ENCODE data around the gene TMEM175.

Gene TMEM175

GRCh38 chr4:886244-886643 lies 46.0 kb upstream of the TMEM175 start:
- Histone ChIP-seq H3K4me1 (ENCODE audit: insufficient read depth, low read length, poor library complexity, severe bottlenecking) (no peaks in the 10 kb centered on the region), H3K9me2 (replicated peaks; ENCODE audit: low read depth, low read length) (no peaks in the 10 kb centered on the region), H3K4me3 (ENCODE audit: low read length, poor library complexity, severe bottlenecking) (no peak overlapping the region), H3K4me2 (ENCODE audit: low read depth, low read length, poor library complexity, severe bottlenecking) (no peak overlapping the region), H3K9ac (ENCODE audit: low read depth, low read length, poor library complexity, severe bottlenecking) (no peak overlapping the region), H3K9me3 (ENCODE audit: insufficient read depth, low read depth, low read length) (no peaks in the 10 kb centered on the region), H3K79me2 (ENCODE audit: insufficient read depth, low read length) (no peaks in the 10 kb centered on the region), H3F3A (ENCODE audit: low read depth) (no peaks in the 10 kb centered on the region), H4K20me1 (ENCODE audit: insufficient read depth, low read length, poor library complexity, severe bottlenecking) (no peaks in the 10 kb centered on the region), H3K27me3 (ENCODE audit: insufficient read depth, low read length, poor library complexity, severe bottlenecking) (no peaks in the 10 kb centered on the region), H2AFZ (ENCODE audit: low read length) (no peak overlapping the region), H3K36me3 (ENCODE audit: insufficient read depth, low read length) (peaks cover 53% of the 10 kb centered on the region; the same call in 1 of the 2 replicates)
- TF ChIP-seq CTCF (conservative IDR thresholded peaks at IDR 0.05; ENCODE audit: low read length) (no peak), EZH2phosphoT487 (IDR thresholded peaks at IDR 0.05; ENCODE audit: borderline replicate concordance) (no peak)

GRCh38 chr4:887034-887763 lies 45.1 kb upstream of the TMEM175 start:
- H3K4me1 ChIP-seq (ENCODE audit: insufficient read depth, low read length, poor library complexity, severe bottlenecking) = no peaks in the 10 kb centered on the region
- H3K9me3 ChIP-seq (ENCODE audit: insufficient read depth, low read depth, low read length) = no peaks in the 10 kb centered on the region
- H4K20me1 ChIP-seq (ENCODE audit: insufficient read depth, low read length, poor library complexity, severe bottlenecking) = no peaks in the 10 kb centered on the region
- TF ChIP-seq EZH2phosphoT487 (IDR thresholded peaks at IDR 0.05; ENCODE audit: borderline replicate concordance) (no peak), CTCF (conservative IDR thresholded peaks at IDR 0.05; ENCODE audit: low read length) (no peak)
- no peak overlapping the region for H2AFZ ChIP-seq (ENCODE audit: low read length)
- peaks cover 44% of the 10 kb centered on the region; the same call in 1 of the 2 replicates for H3K36me3 ChIP-seq (ENCODE audit: insufficient read depth, low read length)
- H3K4me3 ChIP-seq (ENCODE audit: low read length, poor library complexity, severe bottlenecking) = no peak overlapping the region
- H3K9me2 ChIP-seq (replicated peaks; ENCODE audit: low read depth, low read length) = no peaks in the 10 kb centered on the region
- H3F3A ChIP-seq (ENCODE audit: low read depth) = no peaks in the 10 kb centered on the region
- no peak overlapping the region for H3K9ac ChIP-seq (ENCODE audit: low read depth, low read length, poor library complexity, severe bottlenecking)
- H3K79me2 ChIP-seq (ENCODE audit: insufficient read depth, low read length) = no peaks in the 10 kb centered on the region
- no peak overlapping the region for H3K4me2 ChIP-seq (ENCODE audit: low read depth, low read length, poor library complexity, severe bottlenecking)
- H3K27me3 ChIP-seq (ENCODE audit: insufficient read depth, low read length, poor library complexity, severe bottlenecking) = no peaks in the 10 kb centered on the region

- Histone ChIP-seq H3K4me2 (ENCODE audit: low read depth, low read length, poor library complexity, severe bottlenecking) (no peak overlapping the region), H3K4me1 (ENCODE audit: insufficient read depth, low read length, poor library complexity, severe bottlenecking) (no peaks in the 10 kb centered on the region), H4K20me1 (ENCODE audit: insufficient read depth, low read length, poor library complexity, severe bottlenecking) (no peaks in the 10 kb centered on the region), H3K4me3 (ENCODE audit: low read length, poor library complexity, severe bottlenecking) (no peak overlapping the region), H3K9me3 (ENCODE audit: insufficient read depth, low read depth, low read length) (no peaks in the 10 kb centered on the region), H3K36me3 (ENCODE audit: insufficient read depth, low read length) (peaks cover 48% of the 10 kb centered on the region; the same call in 1 of the 2 replicates), H3K9ac (ENCODE audit: low read depth, low read length, poor library complexity, severe bottlenecking) (no peak overlapping the region), H3K79me2 (ENCODE audit: insufficient read depth, low read length) (no peaks in the 10 kb centered on the region), H3K27me3 (ENCODE audit: insufficient read depth, low read length, poor library complexity, severe bottlenecking) (no peaks in the 10 kb centered on the region), H2AFZ (ENCODE audit: low read length) (no peak overlapping the region), H3K9me2 (replicated peaks; ENCODE audit: low read depth, low read length) (no peaks in the 10 kb centered on the region), H3F3A (ENCODE audit: low read depth) (no peaks in the 10 kb centered on the region)
- TF ChIP-seq EZH2phosphoT487 (IDR thresholded peaks at IDR 0.05; ENCODE audit: borderline replicate concordance) = no peak
- TF ChIP-seq CTCF (conservative IDR thresholded peaks at IDR 0.05; ENCODE audit: low read length) = no peak
Measured at GRCh38 chr4:888029-888428, 44.2 kb upstream of the TMEM175 start.

Data from Loucy (cell line).